Loucy (cell line): ENCODE results near the gene CFAP45.

Source experiments
- EZH2phosphoT487 ChIP-seq: fragments of 200-600 bp; IDR thresholded peaks from 2 replicates; pipeline ENCODE4 v1.6.1; 2018; ENCODE audit warnings: antibody characterized with exemption, mild to moderate bottlenecking, moderate library complexity, borderline replicate concordance
- TF ChIP-seq, protein P1 (sequence below): fragments of 200-600 bp; sonication (generic); conservative IDR thresholded peaks from 2 replicates; pipeline ENCODE4 v1.5.1; 2014; ENCODE audit warnings: mild to moderate bottlenecking, antibody characterized with exemption, low read length

GRCh38 chr1:159866066-159866465 lies 33.9 kb downstream of the CFAP45 start:
- TF ChIP-seq, protein P1, sequence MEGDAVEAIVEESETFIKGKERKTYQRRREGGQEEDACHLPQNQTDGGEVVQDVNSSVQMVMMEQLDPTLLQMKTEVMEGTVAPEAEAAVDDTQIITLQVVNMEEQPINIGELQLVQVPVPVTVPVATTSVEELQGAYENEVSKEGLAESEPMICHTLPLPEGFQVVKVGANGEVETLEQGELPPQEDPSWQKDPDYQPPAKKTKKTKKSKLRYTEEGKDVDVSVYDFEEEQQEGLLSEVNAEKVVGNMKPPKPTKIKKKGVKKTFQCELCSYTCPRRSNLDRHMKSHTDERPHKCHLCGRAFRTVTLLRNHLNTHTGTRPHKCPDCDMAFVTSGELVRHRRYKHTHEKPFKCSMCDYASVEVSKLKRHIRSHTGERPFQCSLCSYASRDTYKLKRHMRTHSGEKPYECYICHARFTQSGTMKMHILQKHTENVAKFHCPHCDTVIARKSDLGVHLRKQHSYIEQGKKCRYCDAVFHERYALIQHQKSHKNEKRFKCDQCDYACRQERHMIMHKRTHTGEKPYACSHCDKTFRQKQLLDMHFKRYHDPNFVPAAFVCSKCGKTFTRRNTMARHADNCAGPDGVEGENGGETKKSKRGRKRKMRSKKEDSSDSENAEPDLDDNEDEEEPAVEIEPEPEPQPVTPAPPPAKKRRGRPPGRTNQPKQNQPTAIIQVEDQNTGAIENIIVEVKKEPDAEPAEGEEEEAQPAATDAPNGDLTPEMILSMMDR: no peak
- no peak for TF ChIP-seq EZH2phosphoT487
